Measurements from ENCODE around the gene PRICKLE4.

- no peak for TF ChIP-seq CTCF (conservative IDR thresholded peaks at IDR 0.05; ENCODE audit: low read depth, low read length)
- TF ChIP-seq EZH2 (IDR thresholded peaks at IDR 0.05; ENCODE audit: borderline replicate concordance, low read depth, low read length, poor library complexity, severe bottlenecking) = no peak
Observed at GRCh38 chr6:41811095-41811494, 30.5 kb downstream of the PRICKLE4 start.
